GM12878 (cell line): Measurements from ENCODE around the gene EXOSC6. TPM values are rescaled to one million over a fixed set of nuclear protein-coding genes. Genes with fewer than 3 reads are reported as not detected.
A peak's percentile ranks its signal among the peaks of the same experiment; 100 is the strongest.

Source experiments
- ATAC-seq: fragments of 200-7000 bp; cut with Tn5 transposase; 3 replicates; pipeline ENCODE4 v1.9.1; 2020; ENCODE audit warnings: mild to moderate bottlenecking, moderate library complexity
- BruUV-seq: library from RNA; stranded (reverse); fragments of 400-500 nt; replicated peaks from 2 replicates; lab custom pipeline; 2021; lab: Mats Ljungman, UMichigan
- CTCF ChIA-PET: fragments of 300-600 bp; sonication (Branson Sonifier 250); formaldehyde crosslinking; extraction: SDS; loops from one replicate; lab custom pipeline; 2021; ENCODE audit warnings: inconsistent platforms; lab: Yijun Ruan, JAX
- POLR2A ChIA-PET: fragments of 350-600 bp; formaldehyde crosslinking; extraction: SDS; loops from one replicate; lab custom pipeline; 2021; ENCODE audit warnings: inconsistent platforms; lab: Charles Lee
- RAD21 ChIA-PET: fragments of 300-600 bp; sonication (Branson Sonifier 250); formaldehyde crosslinking; loops from one replicate; lab custom pipeline; 2023; ENCODE audit warnings: antibody characterized with exemption; ENCODE audit not compliant: unreplicated experiment; lab: Charles Lee
- SMC1A ChIA-PET: fragments of 300-600 bp; sonication (Branson Sonifier 250); formaldehyde crosslinking; loops from one replicate; lab custom pipeline; 2023; ENCODE audit not compliant: unreplicated experiment, uncharacterized antibody; lab: Charles Lee
- DNase-seq: peaks from one replicate; pipeline ENCODE4 v3.0.0-alpha.2; 2011; ENCODE audit warnings: low read depth, low spot score
- FAIRE-seq: peaks from 3 replicates; lab custom pipeline; 2011; peaks lifted over from hg19 to GRCh38; lab: Jason Lieb, UNC
- H2AFZ ChIP-seq: 2 replicates; pipeline ENCODE4 v1.6.0; 2011; ENCODE audit warnings: low read depth, low read length, control low read depth; ENCODE audit not compliant: control insufficient read depth
- H3K27ac ChIP-seq: 2 replicates; pipeline ENCODE4 v1.5.1; 2011; ENCODE audit warnings: control low read depth; ENCODE audit not compliant: control insufficient read depth, insufficient read depth
- H3K27me3 ChIP-seq, 2 experiments: replicated peaks in 1 of 2; 2 replicates each; pipeline versions ENCODE4 v1.6.0 to v1.6.1; 2011; ENCODE audit warnings: low read length in 1 of 2; ENCODE audit not compliant: control insufficient read depth in 2 of 2, insufficient read depth in 2 of 2
- H3K36me3 ChIP-seq, 2 experiments: 2 replicates each; pipeline ENCODE4 v1.5.1; 2011; ENCODE audit warnings: low read length in 1 of 2; ENCODE audit not compliant: control insufficient read depth in 2 of 2, insufficient read depth in 2 of 2
- H3K4me1 ChIP-seq: 2 replicates; pipeline ENCODE4 v1.6.1; 2011; ENCODE audit warnings: mild to moderate bottlenecking, low read length, moderate library complexity, mixed read lengths; ENCODE audit not compliant: control insufficient read depth, insufficient read depth
- H3K4me2 ChIP-seq: 2 replicates; pipeline ENCODE4 v1.6.0; 2011; ENCODE audit warnings: control low read depth; ENCODE audit not compliant: control insufficient read depth, insufficient read depth
- H3K4me3 ChIP-seq: fragments of 200-600 bp; sonication (generic); 2 replicates; pipeline ENCODE4 v1.5.1; 2016
- H3K79me2 ChIP-seq: 2 replicates; pipeline ENCODE4 v1.6.0; 2011; ENCODE audit warnings: low read length; ENCODE audit not compliant: control insufficient read depth, insufficient read depth
- H3K9ac ChIP-seq: 2 replicates; pipeline ENCODE4 v1.8.0; 2011; ENCODE audit warnings: low read length, control low read depth, mixed read lengths; ENCODE audit not compliant: control insufficient read depth, insufficient read depth
- H3K9me3 ChIP-seq: replicated peaks from 3 replicates; pipeline ENCODE4 v1.5.1; 2011; ENCODE audit warnings: mild to moderate bottlenecking, low read length; ENCODE audit not compliant: control insufficient read depth, insufficient read depth
- H4K20me1 ChIP-seq: 2 replicates; pipeline ENCODE4 v1.6.0; 2011; ENCODE audit not compliant: control insufficient read depth, insufficient read depth
- CTCF ChIP-seq, 3 experiments: IDR thresholded peaks in 2 of 3; conservative IDR thresholded peaks in 1 of 3; 2 replicates each; pipeline ENCODE4 v1.5.1; 2011; ENCODE audit warnings: low read depth in 3 of 3, low read length in 3 of 3, mild to moderate bottlenecking in 3 of 3, control low read depth in 2 of 3, moderate library complexity in 2 of 3, inconsistent platforms in 1 of 3, mixed read lengths in 1 of 3; ENCODE audit not compliant: control insufficient read depth in 2 of 3, insufficient read depth in 1 of 3; ENCODE audit errors: extremely low read depth in 1 of 3
- IRF5 ChIP-seq: fragments of 450-650 bp; IDR thresholded peaks from 2 replicates; pipeline ENCODE4 v1.6.1; 2017; ENCODE audit warnings: borderline replicate concordance
- PML ChIP-seq: IDR thresholded peaks from 2 replicates; pipeline ENCODE4 v1.6.1; 2012; ENCODE audit warnings: low read length, inconsistent platforms
- POLR2A ChIP-seq: IDR thresholded peaks from 2 replicates; pipeline ENCODE4 v1.6.1; 2011; ENCODE audit warnings: low read depth, mild to moderate bottlenecking, low read length
- RCOR1 ChIP-seq: conservative IDR thresholded peaks from 2 replicates; pipeline ENCODE4 v1.6.1; 2012; ENCODE audit warnings: low read depth, low read length, improper control_type of control experiment
- TAF1 ChIP-seq: IDR thresholded peaks from 2 replicates; pipeline ENCODE4 v1.6.1; 2011; ENCODE audit warnings: mild to moderate bottlenecking, low read depth, low read length, borderline replicate concordance
- WGBS: methylation state at CpG from one replicate; pipeline ENCODE4 v1.1.6; 2016; ENCODE audit warnings: low lambda C conversion rate; ENCODE audit not compliant: insufficient replicate concordance, insufficient coverage; ENCODE audit errors: missing lambda C conversion rate; 5-methylcytosine and 5-hydroxymethylcytosine counted together
- in situ Hi-C: fragments of 300-500 bp; cut with MboI; formaldehyde crosslinking; loops from 9 replicates; pipeline ENCODE4 v1.14.3; 2018; ENCODE audit warnings: mixed read lengths
- intact Hi-C: fragments of 100-400 bp; cut with micrococcal nuclease; formaldehyde crosslinking; loops from one replicate; pipeline ENCODE4 v1.14.2; 2022; ENCODE audit not compliant: unreplicated experiment
- polyA plus RNA-seq, 11 experiments: library from polyadenylated mRNA; depleted of rRNA in 4 of 11; unstranded in 6 of 11; stranded (reverse) in 5 of 11; fragments of >200 nt; fragmentation: Nextera tagmentation in 4 of 11; fragmentation: Illumina TruSeq in 1 of 11; extraction: Ambion mirVana in 4 of 11; extraction: Trizol in 1 of 11; gene quantifications; 1 replicate in 1 of 11; 2 replicates in 10 of 11; pipeline versions ENCODE4 v1.2.1 to v1.2.3, GENCODE V29; 2011 to 2016; ENCODE audit warnings: inconsistent platforms in 2 of 11, missing spikeins in 2 of 11, low read depth in 1 of 11
- total RNA-seq, 4 experiments: library from RNA; depleted of rRNA in 3 of 4; stranded (reverse); fragments of >200 nt in 3 of 4; fragmentation: Illumina TruSeq in 1 of 4; extraction: Trizol in 1 of 4; gene quantifications; 2 replicates each; pipeline versions ENCODE4 v1.2.1 to v1.2.3, GENCODE V29; 2013 to 2021

Gene EXOSC6
- total and polyA plus RNA-seq, 10 of the 15 experiments (the other 5 are each of a cell fraction or from before 2014, with no cell fraction given), result 8.2 to 27.5 (median 14.5) TPM

- intact Hi-C loops (loop anchor here (10.0 kb wide), 1 partner anchor 88 kb away; no protein-coding TSS in a partner anchor), in situ Hi-C loops (no loop called here)
- BruUV-seq, result no TSS peak
- H3K9ac ChIP-seq, result no peak overlapping the region
- ChIA-PET RAD21 (no interaction called here), SMC1A (interaction anchor here (0.6 to 0.7 kb wide), 2 partner anchors 19 to 72 kb away, joined by 3 read pairs; no protein-coding TSS in a partner anchor), CTCF (interaction anchor here (0.9 to 3.2 kb wide), 8 partner anchors 8 to 489 kb away, joined by 3 to 13 read pairs (median 4); partner anchors contain the start of gene DDX19B), POLR2A (interaction anchor here (0.7 to 0.8 kb wide), 2 partner anchors 88 to 180 kb away, joined by 3 read pairs; no protein-coding TSS in a partner anchor)
- H2AFZ ChIP-seq, result no peak overlapping the region
- H3K4me2 ChIP-seq, result no peak overlapping the region
- H3K36me3 ChIP-seq, result peaks cover 22 to 29% of the 10 kb centered on the region in 2 experiments
- WGBS, result 88% methylated on average over 21 of the region's 21 CpGs
- DNase-seq (no peak), FAIRE-seq (no peak), ATAC-seq (no peak)
- no peaks in the 10 kb centered on the region for H3K9me3 ChIP-seq
- no peaks in the 10 kb centered on the region for H3K27me3 ChIP-seq
- no peak overlapping the region for H3K27ac ChIP-seq
- peaks cover 27% of the 10 kb centered on the region for H3K79me2 ChIP-seq
- H3K4me1 ChIP-seq, result no peaks in the 10 kb centered on the region
- no peaks in the 10 kb centered on the region for H4K20me1 ChIP-seq
- no peak for TF ChIP-seq TAF1
- TF ChIP-seq POLR2A, result peak; percentile 50
- no peak for TF ChIP-seq PML
- no peak for TF ChIP-seq RCOR1
- TF ChIP-seq CTCF (IDR thresholded peaks at IDR 0.05 in 2 of 3, conservative IDR thresholded peaks at IDR 0.05 in 1 of 3; ENCODE audit: control insufficient read depth in 2 of 3, extremely low read depth in 1 of 3, insufficient read depth in 1 of 3, low read depth in 3 of 3, low read length in 3 of 3), result peak; percentile 18 to 37 (median 29); a peak in 4 of 6 replicates
- no peak for TF ChIP-seq IRF5
- H3K4me3 ChIP-seq, result no peak overlapping the region
Observed at GRCh38 chr16:70252355-70252988, 732 bp upstream of the EXOSC6 start.
